Activated naive CD4-positive, alpha-beta T cell treated with anti-CD3 and anti-CD28 coated beads for 36 hours (primary cell): Measurements from ENCODE around the gene TSC22D3. TPM values are rescaled to one million over a fixed set of nuclear protein-coding genes. Genes with fewer than 3 reads are reported as not detected.

Experiments
- CTCF ChIA-PET: fragments of 350-600 bp; sonication (Branson Sonifier 250); formaldehyde crosslinking; loops from one replicate; lab custom pipeline; 2021; ENCODE audit warnings: antibody characterized with exemption; lab: Charles Lee
- DNase-seq: peaks from one replicate; pipeline ENCODE4 v3.0.0-alpha.2; 2020
- H3K27ac Mint-ChIP-seq: one replicate; pipeline ENCODE4 v1.8.0; 2021; ENCODE audit warnings: mild to moderate bottlenecking, mixed read lengths
- H3K27me3 Mint-ChIP-seq: one replicate; pipeline ENCODE4 v1.8.0; 2021; ENCODE audit warnings: low read depth, mixed read lengths
- H3K36me3 Mint-ChIP-seq: one replicate; pipeline ENCODE4 v1.8.0; 2021; ENCODE audit warnings: low read depth, mixed read lengths
- H3K4me1 Mint-ChIP-seq: one replicate; pipeline ENCODE4 v1.8.0; 2021; ENCODE audit warnings: low read depth, mixed read lengths
- H3K4me3 Mint-ChIP-seq: one replicate; pipeline ENCODE4 v1.8.0; 2021; ENCODE audit warnings: mild to moderate bottlenecking, moderate library complexity, mixed read lengths
- H3K9me3 Mint-ChIP-seq: one replicate; pipeline ENCODE4 v1.8.0; 2021; ENCODE audit warnings: mixed read lengths
- intact Hi-C: fragments of 100-400 bp; cut with micrococcal nuclease; formaldehyde crosslinking; loops from one replicate; pipeline ENCODE4 v1.15.1; 2023
- total RNA-seq, 2 experiments: library from RNA; stranded (reverse); gene quantifications; one replicate each; pipeline ENCODE4 v1.2.3, GENCODE V29; 2021

TSC22D3 gene
- total RNA-seq, 2 experiments from 2014 or later: 28.0 to 29.2 TPM

GRCh38 chrX:107713543-107714205 lies 61.9 kb downstream of the TSC22D3 start:
- CTCF ChIA-PET: interaction anchor here (0.9 to 9.5 kb wide), 2 partner anchors 39 to 50 kb away, joined by 3 to 171 read pairs; no protein-coding TSS in a partner anchor
- H3K4me1 Mint-ChIP-seq: peaks cover 52% of the 10 kb centered on the region
- no peak overlapping the region for H3K27ac Mint-ChIP-seq
- H3K9me3 Mint-ChIP-seq: no peaks in the 10 kb centered on the region
- intact Hi-C loops: no loop called here
- no peaks in the 10 kb centered on the region for H3K27me3 Mint-ChIP-seq
- no peak for DNase-seq
- H3K4me3 Mint-ChIP-seq: no peak overlapping the region
- peaks cover 13% of the 10 kb centered on the region for H3K36me3 Mint-ChIP-seq

- no peak for DNase-seq
- intact Hi-C loops: no loop called here
- no peaks in the 10 kb centered on the region for H3K9me3 Mint-ChIP-seq
- no peak overlapping the region for H3K4me3 Mint-ChIP-seq
- H3K27ac Mint-ChIP-seq: no peak overlapping the region
- H3K4me1 Mint-ChIP-seq: peaks cover 52% of the 10 kb centered on the region
- CTCF ChIA-PET: no interaction called here
- H3K36me3 Mint-ChIP-seq: peaks cover 13% of the 10 kb centered on the region
- no peaks in the 10 kb centered on the region for H3K27me3 Mint-ChIP-seq
These were observed 62.4 kb downstream of the TSC22D3 start for GRCh38 chrX:107713203-107713542.

GRCh38 chrX:107712231-107713202 lies 63.1 kb downstream of the TSC22D3 start:
- Mint-ChIP-seq H3K27me3 (no peaks in the 10 kb centered on the region), H3K27ac (peak overlapping the region; percentile 63), H3K36me3 (peaks cover 13% of the 10 kb centered on the region), H3K9me3 (no peaks in the 10 kb centered on the region), H3K4me1 (peaks cover 45% of the 10 kb centered on the region), H3K4me3 (no peak overlapping the region)
- CTCF ChIA-PET: interaction anchor here (2.0 to 2.4 kb wide), 2 partner anchors 37 to 39 kb away, joined by 10 to 14 read pairs; no protein-coding TSS in a partner anchor
- no peak for DNase-seq
- intact Hi-C loops: no loop called here

- peaks cover 40% of the 10 kb centered on the region for H3K4me1 Mint-ChIP-seq
- CTCF ChIA-PET: interaction anchor here (2.0 to 2.4 kb wide), 2 partner anchors 36 to 39 kb away, joined by 10 to 14 read pairs; no protein-coding TSS in a partner anchor
- H3K27ac Mint-ChIP-seq: peak overlapping the region; percentile 90
- intact Hi-C loops: loop anchor here (1.0 kb wide), 2 partner anchors 37 to 83 kb away; partner anchors contain the start of gene PRPS1
- H3K4me3 Mint-ChIP-seq: peak overlapping the region; percentile 53
- H3K27me3 Mint-ChIP-seq: no peaks in the 10 kb centered on the region
- no peak for DNase-seq
- H3K36me3 Mint-ChIP-seq: peaks cover 13% of the 10 kb centered on the region
- no peaks in the 10 kb centered on the region for H3K9me3 Mint-ChIP-seq
These were observed 63.9 kb downstream of the TSC22D3 start for GRCh38 chrX:107711521-107712181.

- H3K9me3 Mint-ChIP-seq: no peaks in the 10 kb centered on the region
- CTCF ChIA-PET: interaction anchor here (0.7 to 2.4 kb wide), 4 partner anchors 13 to 38 kb away, joined by 3 to 14 read pairs (median 8); no protein-coding TSS in a partner anchor
- H3K4me3 Mint-ChIP-seq: peak overlapping the region; percentile 53
- H3K4me1 Mint-ChIP-seq: peaks cover 46% of the 10 kb centered on the region
- no peaks in the 10 kb centered on the region for H3K27me3 Mint-ChIP-seq
- H3K36me3 Mint-ChIP-seq: peaks cover 10% of the 10 kb centered on the region
- intact Hi-C loops: loop anchor here (1.0 kb wide), 2 partner anchors 37 to 83 kb away; partner anchors contain the start of gene PRPS1
- peak overlapping the region; percentile 90 for H3K27ac Mint-ChIP-seq
- DNase-seq: peak; percentile 67
These were observed 64.8 kb downstream of the TSC22D3 start for GRCh38 chrX:107710617-107711391.

- no peaks in the 10 kb centered on the region for H3K9me3 Mint-ChIP-seq
- no peak for DNase-seq
- H3K4me3 Mint-ChIP-seq: no peak overlapping the region
- CTCF ChIA-PET: interaction anchor here (0.9 to 1.9 kb wide), 3 partner anchors 10 to 33 kb away, joined by 4 to 5 read pairs (median 4); no protein-coding TSS in a partner anchor
- peaks cover 4% of the 10 kb centered on the region for H3K36me3 Mint-ChIP-seq
- intact Hi-C loops: no loop called here
- H3K27me3 Mint-ChIP-seq: no peaks in the 10 kb centered on the region
- H3K4me1 Mint-ChIP-seq: peaks cover 36% of the 10 kb centered on the region
- no peak overlapping the region for H3K27ac Mint-ChIP-seq
These were observed 66.3 kb downstream of the TSC22D3 start for GRCh38 chrX:107709266-107709806.

GRCh38 chrX:107708762-107709161 lies 66.8 kb downstream of the TSC22D3 start:
- H3K4me3 Mint-ChIP-seq: no peak overlapping the region
- H3K27me3 Mint-ChIP-seq: no peaks in the 10 kb centered on the region
- H3K27ac Mint-ChIP-seq: no peak overlapping the region
- CTCF ChIA-PET: interaction anchor here (1.9 kb wide), 1 partner anchor 33 kb away, joined by 4 read pairs; no protein-coding TSS in a partner anchor
- peaks cover 33% of the 10 kb centered on the region for H3K4me1 Mint-ChIP-seq
- no peaks in the 10 kb centered on the region for H3K9me3 Mint-ChIP-seq
- H3K36me3 Mint-ChIP-seq: peaks cover 4% of the 10 kb centered on the region
- intact Hi-C loops: no loop called here
- no peak for DNase-seq

- H3K4me1 Mint-ChIP-seq: peaks cover 28% of the 10 kb centered on the region
- no peak overlapping the region for H3K4me3 Mint-ChIP-seq
- no peaks in the 10 kb centered on the region for H3K36me3 Mint-ChIP-seq
- no peaks in the 10 kb centered on the region for H3K9me3 Mint-ChIP-seq
- no peak for DNase-seq
- CTCF ChIA-PET: no interaction called here
- H3K27me3 Mint-ChIP-seq: no peaks in the 10 kb centered on the region
- intact Hi-C loops: no loop called here
- no peak overlapping the region for H3K27ac Mint-ChIP-seq
These were observed 67.7 kb downstream of the TSC22D3 start for GRCh38 chrX:107707866-107708265.

- Mint-ChIP-seq H3K9me3 (no peaks in the 10 kb centered on the region), H3K4me3 (no peak overlapping the region), H3K36me3 (no peaks in the 10 kb centered on the region), H3K27ac (no peak overlapping the region), H3K4me1 (peaks cover 17% of the 10 kb centered on the region), H3K27me3 (no peaks in the 10 kb centered on the region)
- CTCF ChIA-PET: interaction anchor here (1.1 to 2.2 kb wide), 2 partner anchors 12 to 32 kb away, joined by 4 to 6 read pairs; no protein-coding TSS in a partner anchor
- intact Hi-C loops: no loop called here
- DNase-seq: no peak
These were observed 69.3 kb downstream of the TSC22D3 start for GRCh38 chrX:107706309-107706708.

- H3K36me3 Mint-ChIP-seq: no peaks in the 10 kb centered on the region
- no peak overlapping the region for H3K4me3 Mint-ChIP-seq
- intact Hi-C loops: no loop called here
- no peak for DNase-seq
- no peak overlapping the region for H3K27ac Mint-ChIP-seq
- CTCF ChIA-PET: interaction anchor here (2.2 kb wide), 1 partner anchor 31 kb away, joined by 6 read pairs; no protein-coding TSS in a partner anchor
- peaks cover 12% of the 10 kb centered on the region for H3K4me1 Mint-ChIP-seq
- H3K27me3 Mint-ChIP-seq: no peaks in the 10 kb centered on the region
- H3K9me3 Mint-ChIP-seq: no peaks in the 10 kb centered on the region
These were observed 71.0 kb downstream of the TSC22D3 start for GRCh38 chrX:107704587-107704986.

- no peaks in the 10 kb centered on the region for H3K27me3 Mint-ChIP-seq
- H3K36me3 Mint-ChIP-seq: no peaks in the 10 kb centered on the region
- H3K27ac Mint-ChIP-seq: no peak overlapping the region
- H3K4me1 Mint-ChIP-seq: peaks cover 16% of the 10 kb centered on the region
- H3K4me3 Mint-ChIP-seq: no peak overlapping the region
- H3K9me3 Mint-ChIP-seq: no peaks in the 10 kb centered on the region
- CTCF ChIA-PET: interaction anchor here (2.2 kb wide), 1 partner anchor 30 kb away, joined by 6 read pairs; no protein-coding TSS in a partner anchor
- intact Hi-C loops: no loop called here
- no peak for DNase-seq
These were observed 71.4 kb downstream of the TSC22D3 start for GRCh38 chrX:107704181-107704580.
